Activated T-cell treated with anti-CD3 and anti-CD28 coated beads, Interleukin-2, amount 50 U/mL, for 72 hours (primary cell): ENCODE data around the gene RBM44. TPM values are rescaled to one million over a fixed set of nuclear protein-coding genes. Genes with fewer than 3 reads are reported as not detected.

ENCODE experiments used
- ATAC-seq, 2 donors: fragments of 150-1000 bp; cut with Tn5 transposase; replicated peaks in 1 of 2; 2 replicates each; pipeline ENCODE4 v1.10.0; 2021; ENCODE audit warnings: moderate library complexity in 2 of 2, mild to moderate bottlenecking in 1 of 2
- DNase-seq, 2 donors: peaks; one replicate each; pipeline ENCODE4 v3.0.0; 2021 to 2022; ENCODE audit warnings: mixed read lengths in 1 of 2
- H3K27ac Mint-ChIP-seq: one replicate; pipeline ENCODE4 v1.8.0; 2022; ENCODE audit warnings: mild to moderate bottlenecking, moderate library complexity, mixed read lengths
- H3K27me3 Mint-ChIP-seq: one replicate; pipeline ENCODE4 v1.8.0; 2022; ENCODE audit warnings: low read depth, mixed read lengths
- H3K36me3 Mint-ChIP-seq, 2 donors: one replicate each; pipeline ENCODE4 v1.8.0; 2022; ENCODE audit warnings: mixed read lengths in 2 of 2, mild to moderate bottlenecking in 1 of 2; ENCODE audit not compliant: insufficient read depth in 2 of 2
- H3K4me1 Mint-ChIP-seq: one replicate; pipeline ENCODE4 v1.8.0; 2022; ENCODE audit warnings: low read depth, mixed read lengths
- H3K4me3 Mint-ChIP-seq, 2 donors: one replicate each; pipeline ENCODE4 v1.8.0; 2022; ENCODE audit warnings: mild to moderate bottlenecking in 2 of 2, mixed read lengths in 2 of 2, moderate library complexity in 2 of 2
- H3K9me3 Mint-ChIP-seq, 2 donors: one replicate each; pipeline ENCODE4 v1.8.0; 2022; ENCODE audit warnings: mixed read lengths in 2 of 2
- total RNA-seq, 2 donors: library from RNA; stranded (reverse); gene quantifications; one replicate each; pipeline ENCODE4 v1.2.3, GENCODE V29; 2022

The RBM44 gene
- total RNA-seq, 2 donors from 2014 or later, result 1.9 TPM

- Mint-ChIP-seq H3K36me3 (peaks cover 0 to 13% of the 10 kb centered on the region in 2 donors), H3K4me1 (peaks cover 17% of the 10 kb centered on the region), H3K9me3 (no peaks in the 10 kb centered on the region), H3K27me3 (no peaks in the 10 kb centered on the region), H3K4me3 (no peak overlapping the region), H3K27ac (no peak overlapping the region)
- DNase-seq, result no peak
- peak in 1 of 2 donors; percentile 31 for ATAC-seq
Measured at GRCh38 chr2:237791977-237792727, 6.4 kb upstream of the RBM44 start.

- DNase-seq, result no peak
- Mint-ChIP-seq H3K27ac (no peak overlapping the region), H3K27me3 (no peaks in the 10 kb centered on the region), H3K4me1 (no peaks in the 10 kb centered on the region), H3K9me3 (no peaks in the 10 kb centered on the region), H3K36me3 (peaks cover 0 to 9% of the 10 kb centered on the region in 2 donors), H3K4me3 (no peak overlapping the region)
- ATAC-seq, result no peak
Measured at GRCh38 chr2:237797253-237797652, 1.3 kb upstream of the RBM44 start.

DNA sequence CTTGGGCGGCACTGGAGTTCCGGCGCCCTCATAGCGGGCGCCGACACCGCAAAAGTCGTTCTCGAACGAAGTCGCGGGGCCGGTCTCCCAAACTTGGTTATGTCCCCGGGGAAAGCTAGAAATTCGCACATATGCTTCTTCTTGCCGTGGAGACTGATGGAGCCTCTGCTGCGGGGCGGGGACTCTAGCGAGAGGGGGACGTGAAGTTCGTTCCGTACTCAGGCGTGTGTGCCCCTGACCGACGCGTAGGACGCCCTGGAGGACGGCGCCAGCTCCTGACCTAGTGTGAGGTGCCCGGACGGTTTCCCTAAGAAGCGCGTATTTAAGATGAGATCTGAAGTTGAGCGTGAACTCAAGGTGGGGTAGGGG lies 465 bp downstream of the RBM44 start:
- no peak for ATAC-seq
- no peaks in the 10 kb centered on the region for H3K27me3 Mint-ChIP-seq

GRCh38 chr2:237801466-237801865 lies 2.9 kb downstream of the RBM44 start:
- no peak for ATAC-seq
- Mint-ChIP-seq H3K27me3 (no peaks in the 10 kb centered on the region), H3K27ac (no peak overlapping the region), H3K4me3 (no peak overlapping the region), H3K36me3 (peaks cover 0 to 4% of the 10 kb centered on the region in 2 donors), H3K9me3 (no peaks in the 10 kb centered on the region), H3K4me1 (no peaks in the 10 kb centered on the region)
- no peak for DNase-seq

More for the DNA sequence above, 465 bp downstream of the RBM44 start:
- Mint-ChIP-seq H3K4me3 (no peak overlapping the region), H3K4me1 (no peaks in the 10 kb centered on the region), H3K27ac (no peak overlapping the region), H3K9me3 (no peaks in the 10 kb centered on the region), H3K36me3 (peaks cover 0 to 4% of the 10 kb centered on the region in 2 donors)
- DNase-seq, result no peak

GRCh38 chr2:237806334-237806733 lies 7.8 kb downstream of the RBM44 start:
- Mint-ChIP-seq H3K27me3 (no peaks in the 10 kb centered on the region), H3K36me3 (no peaks in the 10 kb centered on the region), H3K27ac (no peak overlapping the region), H3K4me1 (no peaks in the 10 kb centered on the region), H3K4me3 (no peak overlapping the region), H3K9me3 (peaks cover 0 to 2% of the 10 kb centered on the region in 2 donors)
- DNase-seq (no peak), ATAC-seq (no peak)

- Mint-ChIP-seq H3K27ac (peak overlapping the region; percentile 17), H3K4me3 (peak overlapping the region; percentile 14 to 20), H3K4me1 (peaks cover 36% of the 10 kb centered on the region), H3K9me3 (no peaks in the 10 kb centered on the region), H3K36me3 (peaks cover 0 to 2% of the 10 kb centered on the region in 2 donors), H3K27me3 (no peaks in the 10 kb centered on the region)
- DNase-seq, result no peak
- peak; percentile 92 to 93 for ATAC-seq
Measured at GRCh38 chr2:237815637-237816036, 17.1 kb downstream of the RBM44 start.

- H3K9me3 Mint-ChIP-seq, result no peaks in the 10 kb centered on the region
- no peak overlapping the region for H3K27ac Mint-ChIP-seq
- no peak for DNase-seq
- H3K36me3 Mint-ChIP-seq, result peaks cover 0 to 2% of the 10 kb centered on the region in 2 donors
- H3K4me3 Mint-ChIP-seq, result no peak overlapping the region
- peaks cover 36% of the 10 kb centered on the region for H3K4me1 Mint-ChIP-seq
- H3K27me3 Mint-ChIP-seq, result no peaks in the 10 kb centered on the region
- no peak for ATAC-seq
Measured at GRCh38 chr2:237816531-237816930, 18.0 kb downstream of the RBM44 start.

DNA sequence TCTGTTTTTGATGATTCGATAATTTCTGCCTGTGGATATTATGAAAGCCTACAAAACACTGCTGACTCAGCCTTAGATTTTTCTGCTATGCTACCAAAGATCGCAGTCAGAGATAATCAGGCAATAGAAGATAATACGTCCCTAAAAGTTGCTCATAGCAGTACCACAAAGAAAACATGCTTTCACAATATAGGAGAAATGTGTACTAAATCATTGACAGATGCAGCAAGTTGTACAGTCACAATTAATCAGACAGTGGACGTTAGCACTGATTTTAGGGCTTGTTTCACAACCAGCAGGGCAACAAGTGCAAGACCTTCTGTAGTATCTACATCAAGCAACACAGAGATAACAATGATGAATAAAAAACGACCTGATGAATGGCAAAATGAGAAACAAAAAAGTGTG lies 19.5 kb downstream of the RBM44 start:
- Mint-ChIP-seq H3K9me3 (no peaks in the 10 kb centered on the region), H3K27me3 (no peaks in the 10 kb centered on the region), H3K27ac (no peak overlapping the region), H3K36me3 (peaks cover 0 to 2% of the 10 kb centered on the region in 2 donors), H3K4me1 (peaks cover 36% of the 10 kb centered on the region), H3K4me3 (peak overlapping the region in 1 of 2 donors; percentile 14)
- ATAC-seq, result peak; percentile 12 to 40
- DNase-seq, result no peak

- Mint-ChIP-seq H3K27ac (no peak overlapping the region), H3K9me3 (no peaks in the 10 kb centered on the region), H3K4me3 (peak overlapping the region in 1 of 2 donors; percentile 4), H3K4me1 (peaks cover 36% of the 10 kb centered on the region), H3K36me3 (peaks cover 0 to 2% of the 10 kb centered on the region in 2 donors), H3K27me3 (no peaks in the 10 kb centered on the region)
- no peak for DNase-seq
- no peak for ATAC-seq
Measured at GRCh38 chr2:237819231-237819630, 20.7 kb downstream of the RBM44 start.

- Mint-ChIP-seq H3K9me3 (no peaks in the 10 kb centered on the region), H3K27ac (no peak overlapping the region), H3K4me3 (no peak overlapping the region)
Measured at GRCh38 chr2:237820421-237820820, 21.8 kb downstream of the RBM44 start.

GRCh38 chr2:237823544-237823943 lies 25.0 kb downstream of the RBM44 start:
- ATAC-seq, result no peak
- Mint-ChIP-seq H3K27me3 (no peaks in the 10 kb centered on the region), H3K4me3 (no peak overlapping the region), H3K36me3 (no peaks in the 10 kb centered on the region), H3K27ac (no peak overlapping the region), H3K4me1 (peaks cover 4% of the 10 kb centered on the region), H3K9me3 (no peaks in the 10 kb centered on the region)
- DNase-seq, result no peak

More at GRCh38 chr2:237820421-237820820, 21.8 kb downstream of the RBM44 start:
- ATAC-seq, result no peak
- Mint-ChIP-seq H3K27me3 (no peaks in the 10 kb centered on the region), H3K4me1 (peaks cover 31% of the 10 kb centered on the region), H3K36me3 (no peaks in the 10 kb centered on the region)
- DNase-seq, result no peak

GRCh38 chr2:237824085-237824484 lies 25.5 kb downstream of the RBM44 start:
- H3K9me3 Mint-ChIP-seq, result no peaks in the 10 kb centered on the region
- ATAC-seq (peak in 1 of 2 donors; percentile 26), DNase-seq (no peak)
- no peaks in the 10 kb centered on the region for H3K36me3 Mint-ChIP-seq
- no peaks in the 10 kb centered on the region for H3K27me3 Mint-ChIP-seq
- H3K4me3 Mint-ChIP-seq, result no peak overlapping the region
- no peak overlapping the region for H3K27ac Mint-ChIP-seq
- H3K4me1 Mint-ChIP-seq, result peaks cover 2% of the 10 kb centered on the region

- H3K4me1 Mint-ChIP-seq, result no peaks in the 10 kb centered on the region
- H3K9me3 Mint-ChIP-seq, result no peaks in the 10 kb centered on the region
- ATAC-seq, result no peak
- H3K27me3 Mint-ChIP-seq, result no peaks in the 10 kb centered on the region
- no peak overlapping the region for H3K27ac Mint-ChIP-seq
- H3K36me3 Mint-ChIP-seq, result no peaks in the 10 kb centered on the region
- no peak overlapping the region for H3K4me3 Mint-ChIP-seq
- no peak for DNase-seq
Measured at GRCh38 chr2:237827421-237827987, 28.9 kb downstream of the RBM44 start.
